HepG2 (cell line): ENCODE data around the gene UBAC2. TPM values are rescaled to one million over a fixed set of nuclear protein-coding genes. Genes with fewer than 3 reads are reported as not detected.

Experiments
- FOSL2 ChIP-seq: sonication (generic); formaldehyde crosslinking; IDR thresholded peaks from 2 replicates; pipeline ENCODE4 v1.4.0; 2020; ENCODE audit warnings: missing genetic modification reagents
- GPN1 ChIP-seq: sonication (generic); formaldehyde crosslinking; IDR thresholded peaks from 2 replicates; pipeline ENCODE4 v1.5.1; 2020; ENCODE audit warnings: missing genetic modification reagents, borderline replicate concordance
- HNRNPK ChIP-seq: fragments of 200-400 bp; formaldehyde crosslinking; IDR thresholded peaks from 2 replicates; pipeline ENCODE4 v1.6.1; 2018; ENCODE audit warnings: low read length, low read depth, moderate library complexity, mild to moderate bottlenecking; ENCODE audit not compliant: poor library complexity, severe bottlenecking
- KAT7 ChIP-seq: IDR thresholded peaks from 2 replicates; pipeline ENCODE4 v1.6.1; 2018; ENCODE audit warnings: borderline replicate concordance, missing compliant biosample characterization
- NR1H2 ChIP-seq: sonication (generic); formaldehyde crosslinking; IDR thresholded peaks from 2 replicates; pipeline ENCODE4 v1.8.1; 2022; ENCODE audit warnings: low read depth, missing genetic modification reagents, borderline replicate concordance
- RXRA ChIP-seq: sonication (generic); formaldehyde crosslinking; IDR thresholded peaks from 2 replicates; pipeline ENCODE4 v1.5.1; 2020; ENCODE audit warnings: missing genetic modification reagents
- RXRB ChIP-seq: IDR thresholded peaks from 2 replicates; pipeline ENCODE4 v1.6.1; 2016; ENCODE audit warnings: borderline replicate concordance, missing genetic modification reagents, missing compliant biosample characterization
- SAP130 ChIP-seq: IDR thresholded peaks from 2 replicates; pipeline ENCODE4 v1.6.1; 2016; ENCODE audit warnings: low read depth
- ZFAT ChIP-seq: sonication (generic); formaldehyde crosslinking; conservative IDR thresholded peaks from 2 replicates; pipeline ENCODE4 v1.8.1; 2023; ENCODE audit warnings: missing genetic modification reagents, inconsistent platforms
- ZNF318 ChIP-seq: sonication (generic); formaldehyde crosslinking; IDR thresholded peaks from 2 replicates; pipeline ENCODE4 v1.4.0; 2020; ENCODE audit warnings: mild to moderate bottlenecking, missing genetic modification reagents
- ZNF407 ChIP-seq: sonication (generic); formaldehyde crosslinking; IDR thresholded peaks from one replicate; pipeline ENCODE4 v1.5.1; 2020; ENCODE audit warnings: mild to moderate bottlenecking, missing genetic modification reagents; ENCODE audit errors: not compliant biosample characterization
- polyA plus RNA-seq, 8 experiments: library from polyadenylated mRNA; depleted of rRNA in 3 of 8; stranded (reverse) in 7 of 8; unstranded in 1 of 8; fragments of >200 nt; fragmentation: Illumina TruSeq in 4 of 8; extraction: Trizol in 4 of 8; gene quantifications; 2 replicates each; pipeline versions ENCODE4 v1.2.1 to v1.2.3, GENCODE V29; 2011 to 2016; ENCODE audit warnings: low read depth in 4 of 8, missing spikeins in 1 of 8, mixed read lengths in 1 of 8; ENCODE audit not compliant: insufficient read depth in 1 of 8
- total RNA-seq, 5 experiments: library from RNA; depleted of rRNA; stranded (reverse); fragments of >200 nt; fragmentation: Illumina TruSeq; extraction: Trizol; gene quantifications; 2 replicates each; pipeline ENCODE4 v1.2.3, GENCODE V29; 2016; ENCODE audit warnings: low read depth in 1 of 5

Gene UBAC2
- total and polyA plus RNA-seq, 2 of the 13 experiments (the other 11 are each of a cell fraction or from before 2014, with no cell fraction given) = 61.3 to 80.8 TPM

- TF ChIP-seq KAT7 (CRISPR knock-in tag) = no peak
- no peak for TF ChIP-seq RXRB (CRISPR knock-in tag)
- no peak for TF ChIP-seq HNRNPK
- TF ChIP-seq ZNF318 (CRISPR knock-in tag) = no peak
- no peak for TF ChIP-seq ZFAT
- no peak for TF ChIP-seq GPN1
- TF ChIP-seq RXRA (CRISPR knock-in tag) = no peak
- no peak for TF ChIP-seq NR1H2 (CRISPR knock-in tag)
- no peak for TF ChIP-seq ZNF407 (CRISPR knock-in tag)
- TF ChIP-seq SAP130 = peak; percentile 48
- TF ChIP-seq FOSL2 (CRISPR knock-in tag) = peak; percentile 92
These were observed 232.2 kb downstream of the UBAC2 start (continued) for GRCh38 chr13:99432609-99433542.
